ENCODE results near the gene PPP3CA.

PPP3CA gene

GRCh38 chr4:101169044-101170014, 178.0 kb downstream of the PPP3CA start:
- peak; percentile 20 for DNase-seq

- DNase-seq = no peak
Measured at GRCh38 chr4:101163936-101164335, 183.4 kb downstream of the PPP3CA start.

GRCh38 chr4:101162990-101163380, 184.3 kb downstream of the PPP3CA start:
- no peak for DNase-seq

GRCh38 chr4:101160792-101161592, 186.3 kb downstream of the PPP3CA start:
- no peak for DNase-seq

- DNase-seq = no peak
Measured at GRCh38 chr4:101158507-101158906, 188.8 kb downstream of the PPP3CA start.

- no peak for DNase-seq
Measured at GRCh38 chr4:101158134-101158482, 189.2 kb downstream of the PPP3CA start.

- no peak for DNase-seq
Measured at GRCh38 chr4:101157415-101158133, 189.8 kb downstream of the PPP3CA start.

GRCh38 chr4:101156619-101157310, 190.6 kb downstream of the PPP3CA start:
- DNase-seq = no peak

GRCh38 chr4:101155945-101156344, 191.4 kb downstream of the PPP3CA start:
- no peak for DNase-seq

GRCh38 chr4:101155368-101155767, 192.0 kb downstream of the PPP3CA start:
- DNase-seq = no peak

GRCh38 chr4:101153653-101154052, 193.7 kb downstream of the PPP3CA start:
- DNase-seq = no peak

GRCh38 chr4:101152521-101152920, 194.8 kb downstream of the PPP3CA start:
- DNase-seq = no peak

- no peak for DNase-seq
Measured at GRCh38 chr4:101148551-101148950, 198.8 kb downstream of the PPP3CA start.

- no peak for DNase-seq
Measured at GRCh38 chr4:101147283-101147682, 200.0 kb downstream of the PPP3CA start.

GRCh38 chr4:101145021-101145420, 202.3 kb downstream of the PPP3CA start:
- no peak for DNase-seq

GRCh38 chr4:101142259-101142658, 205.1 kb downstream of the PPP3CA start:
- no peak for DNase-seq

GRCh38 chr4:101141855-101142254, 205.5 kb downstream of the PPP3CA start:
- no peak for DNase-seq

- no peak for DNase-seq
Measured at GRCh38 chr4:101141230-101141629, 206.1 kb downstream of the PPP3CA start.

- no peak for DNase-seq
Measured at GRCh38 chr4:101140228-101140627, 207.1 kb downstream of the PPP3CA start.

GRCh38 chr4:101136373-101137370, 210.7 kb downstream of the PPP3CA start:
- DNase-seq = no peak

- no peak for DNase-seq
Measured at GRCh38 chr4:101135371-101136010, 211.8 kb downstream of the PPP3CA start.

All from NCI-H1694 treated with DMSO at 0.1 percent for 48 hours (cell line).